ENCODE results near the gene YBX2. TPM values are rescaled to one million over a fixed set of nuclear protein-coding genes. Genes with fewer than 3 reads are reported as not detected.

The YBX2 gene
- total RNA-seq, 1 donor from 2014 or later: 4.3 TPM

DNA sequence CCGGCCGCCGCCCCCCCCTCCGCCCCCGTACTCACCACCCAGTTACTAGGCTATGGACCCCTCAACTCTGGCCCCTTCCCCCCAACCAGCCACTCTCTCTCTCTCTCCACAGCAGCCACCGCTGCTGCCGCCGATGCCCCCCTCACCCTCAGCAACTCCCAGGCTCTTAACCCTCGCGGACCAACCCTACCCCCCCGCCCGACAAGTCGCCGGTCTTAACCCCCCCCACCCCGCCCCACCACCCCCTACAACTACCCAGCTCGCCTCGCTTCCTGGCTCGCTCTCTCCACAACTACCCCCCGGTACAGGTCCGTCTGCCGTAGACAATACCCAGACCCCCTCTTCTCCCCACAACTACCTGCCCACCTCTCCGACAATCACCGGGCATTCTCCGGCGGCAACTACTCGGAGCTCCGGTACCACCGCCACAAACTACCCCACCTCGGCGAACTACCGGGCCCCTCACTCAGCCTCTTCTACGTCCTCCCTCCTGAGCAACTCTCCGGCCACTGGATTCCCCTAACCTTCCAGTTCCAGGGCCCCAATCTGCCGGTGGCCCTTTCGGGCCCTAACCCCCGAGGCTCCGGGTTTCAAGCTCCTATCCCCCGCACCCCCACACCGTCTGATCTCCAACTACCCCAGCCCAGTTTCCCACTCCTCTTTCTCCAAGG lies 55.9 kb downstream of the YBX2 start:
- Mint-ChIP-seq H3K9me3 (ENCODE audit: low read depth) (no peaks in the 10 kb centered on the region), H3K27ac (peak overlapping the region; percentile 100), H3K27me3 (no peaks in the 10 kb centered on the region), H3K36me3 (ENCODE audit: insufficient read depth) (peaks cover 19% of the 10 kb centered on the region), H3K4me3 (ENCODE audit: low read depth) (peak overlapping the region; percentile 97), H3K4me1 (ENCODE audit: low read depth) (peaks cover 39% of the 10 kb centered on the region)
- TF ChIP-seq, protein P1, sequence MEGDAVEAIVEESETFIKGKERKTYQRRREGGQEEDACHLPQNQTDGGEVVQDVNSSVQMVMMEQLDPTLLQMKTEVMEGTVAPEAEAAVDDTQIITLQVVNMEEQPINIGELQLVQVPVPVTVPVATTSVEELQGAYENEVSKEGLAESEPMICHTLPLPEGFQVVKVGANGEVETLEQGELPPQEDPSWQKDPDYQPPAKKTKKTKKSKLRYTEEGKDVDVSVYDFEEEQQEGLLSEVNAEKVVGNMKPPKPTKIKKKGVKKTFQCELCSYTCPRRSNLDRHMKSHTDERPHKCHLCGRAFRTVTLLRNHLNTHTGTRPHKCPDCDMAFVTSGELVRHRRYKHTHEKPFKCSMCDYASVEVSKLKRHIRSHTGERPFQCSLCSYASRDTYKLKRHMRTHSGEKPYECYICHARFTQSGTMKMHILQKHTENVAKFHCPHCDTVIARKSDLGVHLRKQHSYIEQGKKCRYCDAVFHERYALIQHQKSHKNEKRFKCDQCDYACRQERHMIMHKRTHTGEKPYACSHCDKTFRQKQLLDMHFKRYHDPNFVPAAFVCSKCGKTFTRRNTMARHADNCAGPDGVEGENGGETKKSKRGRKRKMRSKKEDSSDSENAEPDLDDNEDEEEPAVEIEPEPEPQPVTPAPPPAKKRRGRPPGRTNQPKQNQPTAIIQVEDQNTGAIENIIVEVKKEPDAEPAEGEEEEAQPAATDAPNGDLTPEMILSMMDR (IDR thresholded peaks at IDR 0.05; ENCODE audit: unreplicated experiment): no peak
- no peak for DNase-seq (ENCODE audit: low spot score, unreplicated experiment)

Other genes with a start within 250 kb of the YBX2 start
- not detected in 2 replicates for gene CLEC10A, start 214.4 kb downstream of the YBX2 start, total RNA-seq
- gene ASGR2, start 179.8 kb downstream of the YBX2 start, total RNA-seq: 2.7 and 3.0 TPM in 2 replicates
- gene ASGR1, start 115.3 kb downstream of the YBX2 start, total RNA-seq: 10.6 and 11.1 TPM in 2 replicates
- 46.3 and 48.6 TPM in 2 replicates for gene DLG4, start 74.8 kb downstream of the YBX2 start, total RNA-seq
- 653 and 693 TPM in 2 replicates for gene ACADVL, start 74.7 kb downstream of the YBX2 start, total RNA-seq
- gene DVL2, start 60.1 kb downstream of the YBX2 start, total RNA-seq: 104 TPM in 2 replicates
- 66.9 and 73.7 TPM in 2 replicates for gene PHF23, start 55.2 kb downstream of the YBX2 start, total RNA-seq
- gene GABARAP, start 52.2 kb downstream of the YBX2 start, total RNA-seq: 447 and 466 TPM in 2 replicates
- 134 and 137 TPM in 2 replicates for gene CTDNEP1, start 42.9 kb downstream of the YBX2 start, total RNA-seq
- 42.3 and 45.0 TPM in 2 replicates for gene ELP5, start 42.4 kb downstream of the YBX2 start, total RNA-seq
- gene CLDN7, start 32.2 kb downstream of the YBX2 start, total RNA-seq: 137 and 147 TPM in 2 replicates
- 1.5 and 2.0 TPM in 2 replicates for gene SLC2A4, start 12.9 kb downstream of the YBX2 start, total RNA-seq
- 323 and 338 TPM in 2 replicates for gene EIF5A, start 13.0 kb upstream of the YBX2 start, total RNA-seq
- 77.1 and 81.1 TPM in 2 replicates for gene GPS2, start 20.7 kb upstream of the YBX2 start, total RNA-seq
- gene NEURL4, start 34.7 kb upstream of the YBX2 start, total RNA-seq: 75.2 TPM in 2 replicates
- gene ACAP1, start 41.9 kb upstream of the YBX2 start, total RNA-seq: 1.0 TPM in 1 of 2 replicates, not detected in the other
- gene KCTD11, start 57.5 kb upstream of the YBX2 start, total RNA-seq: 11.3 and 12.4 TPM in 2 replicates
- not detected in 2 replicates for gene TMEM95, start 60.5 kb upstream of the YBX2 start, total RNA-seq
- gene TNK1, start 86.5 kb upstream of the YBX2 start, total RNA-seq: 9.1 and 13.4 TPM in 2 replicates
- 35.5 and 37.9 TPM in 2 replicates for gene PLSCR3, start 99.9 kb upstream of the YBX2 start, total RNA-seq
- 89.2 and 102 TPM in 2 replicates for gene TMEM256, start 109.5 kb upstream of the YBX2 start, total RNA-seq
- 30.3 and 34.4 TPM in 2 replicates for gene NLGN2, start 113.2 kb upstream of the YBX2 start, total RNA-seq
- not detected in 2 replicates for gene SPEM1, start 125.7 kb upstream of the YBX2 start, total RNA-seq
- not detected in 2 replicates for gene SPEM2, start 131.0 kb upstream of the YBX2 start, total RNA-seq
- not detected in 2 replicates for gene SPEM3, start 134.2 kb upstream of the YBX2 start, total RNA-seq
- gene TMEM102, start 140.8 kb upstream of the YBX2 start, total RNA-seq: 8.1 and 10.0 TPM in 2 replicates
- 4.5 and 5.1 TPM in 2 replicates for gene FGF11, start 144.9 kb upstream of the YBX2 start, total RNA-seq
- gene CHRNB1, start 150.4 kb upstream of the YBX2 start, total RNA-seq: 17.2 and 19.1 TPM in 2 replicates
- gene ZBTB4, start 185.0 kb upstream of the YBX2 start, total RNA-seq: 26.8 and 28.4 TPM in 2 replicates
- gene SLC35G6, start 186.8 kb upstream of the YBX2 start, total RNA-seq: not detected in 2 replicates
- 195 and 210 TPM in 2 replicates for gene POLR2A, start 189.7 kb upstream of the YBX2 start, total RNA-seq